ENCODE data around the gene OPTN. TPM values are rescaled to one million over a fixed set of nuclear protein-coding genes. Genes with fewer than 3 reads are reported as not detected.

Gene OPTN
- total RNA-seq, 1 experiment from 2014 or later, result 48.9 TPM

DNA sequence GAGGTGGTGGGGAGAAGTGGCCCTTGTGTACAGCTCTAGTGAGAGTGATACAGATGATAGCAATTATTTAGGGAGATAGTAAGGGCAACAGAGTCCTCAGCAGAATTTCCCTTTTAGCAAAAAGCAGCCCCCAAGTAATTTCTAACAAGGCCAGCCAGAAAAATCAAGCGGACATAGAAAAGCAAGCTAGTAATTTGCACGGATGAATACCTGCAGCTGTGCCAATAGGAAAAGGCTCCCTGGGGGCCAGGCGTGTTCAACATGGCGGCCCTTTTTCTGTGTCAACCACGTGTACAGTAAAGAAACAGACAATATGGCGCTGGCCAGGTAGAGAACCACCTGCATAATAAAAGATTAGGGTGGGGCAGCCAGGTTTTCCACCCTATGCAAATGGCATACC, 68.8 kb downstream of the OPTN start:
- no TSS peak for BruUV-seq (replicated peaks)
- CTCF ChIA-PET, result no interaction called here

DNA sequence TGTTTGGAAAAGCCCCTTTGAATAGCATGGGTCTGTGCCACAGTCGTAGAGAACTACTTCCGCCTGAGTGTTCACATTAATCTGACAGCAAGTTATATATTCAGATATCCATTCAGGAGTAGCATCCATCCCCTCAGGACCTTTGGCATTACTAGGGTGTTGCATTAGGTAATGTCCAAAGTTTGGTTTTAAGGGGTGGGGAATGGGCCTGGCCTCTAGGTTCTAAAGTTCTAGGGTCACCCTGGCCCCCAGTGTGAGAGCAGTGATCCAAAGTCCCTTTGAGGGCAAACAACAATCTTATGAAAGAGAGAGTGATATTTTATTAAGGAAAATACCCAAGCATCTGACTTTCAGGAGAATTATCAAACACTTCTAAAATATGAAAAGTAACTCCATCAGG, 73.7 kb downstream of the OPTN start:
- Mint-ChIP-seq H3K27ac (ENCODE audit: unreplicated experiment) (no peak overlapping the region), H3K4me3 (ENCODE audit: low read depth, unreplicated experiment) (no peak overlapping the region), H3K4me1 (ENCODE audit: low read depth, unreplicated experiment) (no peaks in the 10 kb centered on the region), H3K27me3 (ENCODE audit: unreplicated experiment) (no peaks in the 10 kb centered on the region), H3K36me3 (ENCODE audit: insufficient read depth, unreplicated experiment) (peaks cover 7% of the 10 kb centered on the region), H3K9me3 (ENCODE audit: low read depth, unreplicated experiment) (no peaks in the 10 kb centered on the region)
- no peak for DNase-seq
- intact Hi-C loops (cut with micrococcal nuclease; ENCODE audit: unreplicated experiment), result no loop called here
- BruUV-seq (replicated peaks), result no TSS peak
- CTCF ChIA-PET, result no interaction called here
- TF ChIP-seq, protein P1, sequence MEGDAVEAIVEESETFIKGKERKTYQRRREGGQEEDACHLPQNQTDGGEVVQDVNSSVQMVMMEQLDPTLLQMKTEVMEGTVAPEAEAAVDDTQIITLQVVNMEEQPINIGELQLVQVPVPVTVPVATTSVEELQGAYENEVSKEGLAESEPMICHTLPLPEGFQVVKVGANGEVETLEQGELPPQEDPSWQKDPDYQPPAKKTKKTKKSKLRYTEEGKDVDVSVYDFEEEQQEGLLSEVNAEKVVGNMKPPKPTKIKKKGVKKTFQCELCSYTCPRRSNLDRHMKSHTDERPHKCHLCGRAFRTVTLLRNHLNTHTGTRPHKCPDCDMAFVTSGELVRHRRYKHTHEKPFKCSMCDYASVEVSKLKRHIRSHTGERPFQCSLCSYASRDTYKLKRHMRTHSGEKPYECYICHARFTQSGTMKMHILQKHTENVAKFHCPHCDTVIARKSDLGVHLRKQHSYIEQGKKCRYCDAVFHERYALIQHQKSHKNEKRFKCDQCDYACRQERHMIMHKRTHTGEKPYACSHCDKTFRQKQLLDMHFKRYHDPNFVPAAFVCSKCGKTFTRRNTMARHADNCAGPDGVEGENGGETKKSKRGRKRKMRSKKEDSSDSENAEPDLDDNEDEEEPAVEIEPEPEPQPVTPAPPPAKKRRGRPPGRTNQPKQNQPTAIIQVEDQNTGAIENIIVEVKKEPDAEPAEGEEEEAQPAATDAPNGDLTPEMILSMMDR (IDR thresholded peaks at IDR 0.05; ENCODE audit: unreplicated experiment), result no peak

More for the DNA sequence above, 68.8 kb downstream of the OPTN start:
- no peaks in the 10 kb centered on the region for H3K27me3 Mint-ChIP-seq (ENCODE audit: unreplicated experiment)
- H3K27ac Mint-ChIP-seq (ENCODE audit: unreplicated experiment), result no peak overlapping the region
- TF ChIP-seq, protein P1 (IDR thresholded peaks at IDR 0.05; ENCODE audit: unreplicated experiment), result no peak
- H3K4me3 Mint-ChIP-seq (ENCODE audit: low read depth, unreplicated experiment), result no peak overlapping the region
- no peaks in the 10 kb centered on the region for H3K9me3 Mint-ChIP-seq (ENCODE audit: low read depth, unreplicated experiment)
- no peaks in the 10 kb centered on the region for H3K4me1 Mint-ChIP-seq (ENCODE audit: low read depth, unreplicated experiment)
- peaks cover 11% of the 10 kb centered on the region for H3K36me3 Mint-ChIP-seq (ENCODE audit: insufficient read depth, unreplicated experiment)
- no peak for DNase-seq
- intact Hi-C loops (cut with micrococcal nuclease; ENCODE audit: unreplicated experiment), result no loop called here

DNA sequence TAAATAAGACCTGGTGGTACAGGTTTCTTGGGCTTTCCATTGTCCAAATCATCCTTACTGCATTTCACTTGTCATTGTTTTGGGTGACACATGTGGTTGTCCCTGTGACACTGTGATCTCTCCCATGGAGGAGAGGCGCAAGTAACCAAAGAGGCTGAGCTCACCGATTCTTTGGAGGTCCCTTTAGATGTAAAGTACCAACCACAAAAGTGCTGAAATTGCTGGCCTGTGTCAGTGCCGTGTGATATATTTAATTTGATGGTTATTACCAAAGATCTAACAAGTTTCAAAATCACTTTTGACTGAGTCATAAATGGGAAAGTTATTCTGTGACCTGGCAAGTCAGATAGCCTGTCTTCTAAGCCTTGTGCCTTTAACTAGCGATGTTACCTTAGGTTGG, 80.8 kb downstream of the OPTN start:
- intact Hi-C loops (cut with micrococcal nuclease; ENCODE audit: unreplicated experiment), result no loop called here
- no peak overlapping the region for H3K27ac Mint-ChIP-seq (ENCODE audit: unreplicated experiment)
- no peaks in the 10 kb centered on the region for H3K4me1 Mint-ChIP-seq (ENCODE audit: low read depth, unreplicated experiment)

DNA sequence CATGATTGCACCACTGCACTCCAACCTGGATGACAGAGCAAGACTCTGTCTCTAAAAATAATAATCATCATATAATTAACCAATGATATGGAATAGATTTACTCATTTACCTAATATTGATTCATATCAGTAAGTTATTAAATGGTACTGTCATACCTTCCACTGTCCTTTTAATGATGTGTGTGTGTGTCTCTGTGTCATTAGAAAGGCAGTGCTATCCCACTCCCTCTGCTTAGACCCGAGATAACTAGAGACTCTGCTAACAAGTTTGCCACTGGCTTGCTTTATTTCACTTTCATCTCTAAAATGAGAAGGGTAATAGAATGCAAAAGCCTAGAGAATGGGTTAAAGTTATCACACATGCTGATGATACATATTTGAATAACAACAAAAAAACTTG, 82.5 kb downstream of the OPTN start:
- Mint-ChIP-seq H3K4me3 (ENCODE audit: low read depth, unreplicated experiment) (no peak overlapping the region), H3K27ac (ENCODE audit: unreplicated experiment) (no peak overlapping the region), H3K27me3 (ENCODE audit: unreplicated experiment) (no peaks in the 10 kb centered on the region), H3K4me1 (ENCODE audit: low read depth, unreplicated experiment) (no peaks in the 10 kb centered on the region), H3K36me3 (ENCODE audit: insufficient read depth, unreplicated experiment) (peaks cover 9% of the 10 kb centered on the region), H3K9me3 (ENCODE audit: low read depth, unreplicated experiment) (no peaks in the 10 kb centered on the region)
- TF ChIP-seq, protein P1 (IDR thresholded peaks at IDR 0.05; ENCODE audit: unreplicated experiment), result no peak
- CTCF ChIA-PET, result no interaction called here
- no peak for DNase-seq
- BruUV-seq (replicated peaks), result no TSS peak
- intact Hi-C loops (cut with micrococcal nuclease; ENCODE audit: unreplicated experiment), result no loop called here

More for the DNA sequence above, 80.8 kb downstream of the OPTN start:
- H3K4me3 Mint-ChIP-seq (ENCODE audit: low read depth, unreplicated experiment), result no peak overlapping the region
- H3K36me3 Mint-ChIP-seq (ENCODE audit: insufficient read depth, unreplicated experiment), result peaks cover 9% of the 10 kb centered on the region
- TF ChIP-seq, protein P1 (IDR thresholded peaks at IDR 0.05; ENCODE audit: unreplicated experiment), result no peak
- H3K9me3 Mint-ChIP-seq (ENCODE audit: low read depth, unreplicated experiment), result no peaks in the 10 kb centered on the region
- no peaks in the 10 kb centered on the region for H3K27me3 Mint-ChIP-seq (ENCODE audit: unreplicated experiment)
- CTCF ChIA-PET, result no interaction called here
- DNase-seq, result no peak
- no TSS peak for BruUV-seq (replicated peaks)
